ENCODE results near the gene SURF2. TPM values are rescaled to one million over a fixed set of nuclear protein-coding genes. Genes with fewer than 3 reads are reported as not detected.

Gene SURF2
- polyA plus RNA-seq, 1 of the 3 experiments (the other 2 are of a cell fraction): 46.8 TPM

GRCh38 chr9:133352635-133353340 lies 3.6 kb upstream of the SURF2 start:
- TF ChIP-seq POLR2AphosphoS5 (IDR thresholded peaks at IDR 0.05; ENCODE audit: low read depth, low read length) (peak; percentile 12; the same call in 1 of the 2 replicates), EZH2phosphoT487 (IDR thresholded peaks at IDR 0.05; ENCODE audit: borderline replicate concordance, low read depth) (no peak), TCF12 (IDR thresholded peaks at IDR 0.05) (no peak), ELF1 (IDR thresholded peaks at IDR 0.05) (no peak), IRF3 (IDR thresholded peaks at IDR 0.05; ENCODE audit: low read depth, low read length) (no peak), FOSL2 (IDR thresholded peaks at IDR 0.05; ENCODE audit: borderline replicate concordance, low read depth) (no peak), JUND (IDR thresholded peaks at IDR 0.05) (no peak), ZBTB33 (IDR thresholded peaks at IDR 0.05; ENCODE audit: borderline replicate concordance, low read depth) (no peak)
- Histone ChIP-seq H3K4me2 (no peak overlapping the region), H3K27ac (ENCODE audit: low read depth in 2 of 2, low read length in 1 of 2) (no peak overlapping the region), H3K36me3 (replicated peaks in 1 of 2; ENCODE audit: control insufficient read depth in 1 of 2, insufficient read depth in 2 of 2, low read length in 1 of 2) (peaks cover 36 to 57% of the 10 kb centered on the region in 2 experiments), H3K9me3 (no peaks in the 10 kb centered on the region), H3K9me2 (no peaks in the 10 kb centered on the region), H3K4me3 (ENCODE audit: low read depth in 2 of 2, low read length in 1 of 2) (no peak overlapping the region), H3K79me2 (ENCODE audit: insufficient read depth) (peaks cover 65% of the 10 kb centered on the region), H3K27me3 (ENCODE audit: insufficient read depth) (no peaks in the 10 kb centered on the region), H3K4me1 (ENCODE audit: control insufficient read depth in 1 of 2, insufficient read depth in 2 of 2, low read depth in 1 of 2, low read length in 1 of 2) (peaks cover 20 to 37% of the 10 kb centered on the region in 2 experiments; a peak in 3 of 4 replicates), H3F3A (replicated peaks; ENCODE audit: insufficient read depth) (peaks cover 45% of the 10 kb centered on the region), H4K20me1 (ENCODE audit: insufficient read depth) (peaks cover 35% of the 10 kb centered on the region), H2AFZ (ENCODE audit: low read depth) (no peak overlapping the region), H3K9ac (no peak overlapping the region)
- ChIA-PET POLR2A (interaction anchor here (1.1 kb wide), 1 partner anchor 11 kb away, joined by 4 read pairs; no protein-coding TSS in a partner anchor), CTCF (interaction anchor here (1.2 to 3.1 kb wide), 6 partner anchors 10 to 208 kb away, joined by 3 to 13 read pairs (median 3); no protein-coding TSS in a partner anchor)
- WGBS (ENCODE audit: low lambda C conversion rate): 87% methylated on average over 7 of the region's 8 CpGs
- DNase-seq: no peak

DNA sequence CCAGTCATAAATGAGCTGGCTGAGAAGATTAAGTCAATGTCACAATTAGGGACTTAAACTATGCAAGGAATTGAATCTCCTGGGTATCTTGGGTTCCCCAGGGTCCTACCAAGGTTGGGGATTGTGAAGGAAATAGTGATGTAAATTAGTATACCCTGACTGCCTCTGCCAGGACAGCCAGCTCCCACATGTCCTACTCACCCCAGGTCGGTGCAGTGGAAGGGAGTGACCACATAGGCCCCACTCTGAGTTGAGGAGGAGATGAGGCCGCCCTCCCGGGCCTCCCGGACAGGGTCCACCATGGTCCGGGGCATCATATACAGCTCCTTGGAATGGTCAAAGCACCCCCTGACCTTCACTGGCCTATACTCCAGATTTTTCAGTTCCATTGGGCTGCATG lies 2.8 kb upstream of the SURF2 start:
- Histone ChIP-seq H3K79me2 (ENCODE audit: insufficient read depth) (peaks cover 64% of the 10 kb centered on the region), H3K4me2 (no peak overlapping the region), H3K9me3 (no peaks in the 10 kb centered on the region), H3K27me3 (ENCODE audit: insufficient read depth) (no peaks in the 10 kb centered on the region), H3K4me3 (ENCODE audit: low read depth in 2 of 2, low read length in 1 of 2) (no peak overlapping the region), H3K9me2 (no peaks in the 10 kb centered on the region), H2AFZ (ENCODE audit: low read depth) (no peak overlapping the region), H3K27ac (ENCODE audit: low read depth in 2 of 2, low read length in 1 of 2) (no peak overlapping the region; a peak in 1 of 4 replicates), H3K9ac (no peak overlapping the region), H3F3A (replicated peaks; ENCODE audit: insufficient read depth) (peaks cover 45% of the 10 kb centered on the region), H4K20me1 (ENCODE audit: insufficient read depth) (peaks cover 34% of the 10 kb centered on the region), H3K36me3 (replicated peaks in 1 of 2; ENCODE audit: control insufficient read depth in 1 of 2, insufficient read depth in 2 of 2, low read length in 1 of 2) (peaks cover 36 to 57% of the 10 kb centered on the region in 2 experiments), H3K4me1 (ENCODE audit: control insufficient read depth in 1 of 2, insufficient read depth in 2 of 2, low read depth in 1 of 2, low read length in 1 of 2) (peaks cover 20 to 41% of the 10 kb centered on the region in 2 experiments; a peak in 3 of 4 replicates)
- 73% methylated on average over 5 of the region's 5 CpGs for WGBS (ENCODE audit: low lambda C conversion rate)
- ChIA-PET CTCF (interaction anchor here (1.2 to 1.4 kb wide), 4 partner anchors 11 to 209 kb away, joined by 3 to 4 read pairs (median 3); no protein-coding TSS in a partner anchor), POLR2A (interaction anchor here (0.7 to 1.1 kb wide), 2 partner anchors 10 to 18 kb away, joined by 3 to 4 read pairs; no protein-coding TSS in a partner anchor)
- no peak for TF ChIP-seq YY1 (IDR thresholded peaks at IDR 0.05; ENCODE audit: low read depth)
- DNase-seq: no peak
